Measurements from ENCODE around the gene IFNGR1.
"Not testable (repeated sequence)": the region's sequence is repeated elsewhere in the genome, so short reads cannot be mapped to it uniquely, and the experiment has no call there.

IFNGR1 gene

GRCh38 chr6:137236581-137237355 is 17.6 kb upstream of the IFNGR1 start:
- no peak for DNase-seq (ENCODE audit: low spot score)

- no peak for DNase-seq (ENCODE audit: low spot score)
Measured at GRCh38 chr6:137235686-137236085, 16.5 kb upstream of the IFNGR1 start.

GRCh38 chr6:137233911-137234863 is 15.0 kb upstream of the IFNGR1 start:
- peak; percentile 54 for DNase-seq (ENCODE audit: low spot score)

GRCh38 chr6:137231895-137232294 is 12.7 kb upstream of the IFNGR1 start:
- no peak for DNase-seq (ENCODE audit: low spot score)

- DNase-seq (ENCODE audit: low spot score): no peak
Measured at GRCh38 chr6:137230956-137231555, 11.9 kb upstream of the IFNGR1 start.

GRCh38 chr6:137230547-137230946 is 11.4 kb upstream of the IFNGR1 start:
- DNase-seq (ENCODE audit: low spot score): peak; percentile 61

GRCh38 chr6:137229075-137229759 is 10.0 kb upstream of the IFNGR1 start:
- DNase-seq (ENCODE audit: low spot score): no peak

- no peak for DNase-seq (ENCODE audit: low spot score)
Measured at GRCh38 chr6:137227871-137228302, 8.7 kb upstream of the IFNGR1 start.

GRCh38 chr6:137226697-137227096 is 7.5 kb upstream of the IFNGR1 start:
- no peak for DNase-seq (ENCODE audit: low spot score)

GRCh38 chr6:137224799-137225198 is 5.6 kb upstream of the IFNGR1 start:
- DNase-seq (ENCODE audit: low spot score): peak; percentile 75

GRCh38 chr6:137223370-137224131 is 4.4 kb upstream of the IFNGR1 start:
- peak; percentile 42 for DNase-seq (ENCODE audit: low spot score)

- peak; percentile 50 for DNase-seq (ENCODE audit: low spot score)
Measured at GRCh38 chr6:137222381-137222780, 3.2 kb upstream of the IFNGR1 start.

GRCh38 chr6:137219664-137220252 is 573 bp upstream of the IFNGR1 start:
- no peak for DNase-seq (ENCODE audit: low spot score)

- peak; percentile 59 for DNase-seq (ENCODE audit: low spot score)
Measured at GRCh38 chr6:137218473-137218916, 690 bp downstream of the IFNGR1 start.

GRCh38 chr6:137217801-137218472 is 1.2 kb downstream of the IFNGR1 start:
- DNase-seq (ENCODE audit: low spot score): peak; percentile 49

GRCh38 chr6:137216875-137217553 is 2.2 kb downstream of the IFNGR1 start:
- DNase-seq (ENCODE audit: low spot score): no peak

- DNase-seq (ENCODE audit: low spot score): no peak
Measured at GRCh38 chr6:137216106-137216505, 3.1 kb downstream of the IFNGR1 start.

- DNase-seq (ENCODE audit: low spot score): not testable (repeated sequence)
Measured at GRCh38 chr6:137215630-137216029, 3.6 kb downstream of the IFNGR1 start.

- no peak for DNase-seq (ENCODE audit: low spot score)
Measured at GRCh38 chr6:137214931-137215330, 4.3 kb downstream of the IFNGR1 start.

All from Ammon's horn (tissue), 1 donor.